Esophagus squamous epithelium (tissue), 5 donors: ENCODE measurements around the gene PKP3. TPM values are rescaled to one million over a fixed set of nuclear protein-coding genes. Genes with fewer than 3 reads are reported as not detected.

Experiments used
- DNase-seq: peaks from one replicate; lab custom pipeline; 2025; lab: John Stamatoyannopoulos, UW
- H3K27ac ChIP-seq, 4 donors: fragments of 200-600 bp; sonication (generic); one replicate each; pipeline ENCODE4 v1.5.1; 2016 to 2019; ENCODE audit warnings: mild to moderate bottlenecking in 1 of 4
- H3K27me3 ChIP-seq, 4 donors: fragments of 200-600 bp; sonication (generic); 1 replicate in 3 of 4; 2 replicates in 1 of 4; pipeline versions ENCODE4 v1.5.1 to v1.6.0; 2017 to 2021; ENCODE audit warnings: antibody characterized with exemption in 1 of 4
- H3K36me3 ChIP-seq, 3 donors: fragments of 200-600 bp; sonication (generic); one replicate each; pipeline ENCODE4 v1.5.1; 2016 to 2019
- H3K4me1 ChIP-seq, 3 donors: fragments of 200-600 bp; sonication (generic); one replicate each; pipeline ENCODE4 v1.5.1; 2017 to 2019
- H3K4me3 ChIP-seq, 4 donors: fragments of 200-600 bp; sonication (generic); 1 replicate in 3 of 4; 2 replicates in 1 of 4; pipeline ENCODE4 v1.5.1; 2016 to 2019; ENCODE audit warnings: mild to moderate bottlenecking in 2 of 4, moderate library complexity in 1 of 4
- H3K9me3 ChIP-seq, 3 donors: fragments of 200-600 bp; sonication (generic); one replicate each; pipeline ENCODE4 v1.5.1; 2016 to 2019
- POLR2A ChIP-seq, 4 donors: fragments of 450-650 bp; IDR thresholded peaks; one replicate each; pipeline ENCODE4 v1.6.1; 2017; ENCODE audit warnings: antibody characterized with exemption in 4 of 4, mild to moderate bottlenecking in 4 of 4, moderate library complexity in 3 of 4
- WGBS, 2 donors: methylation state at CpG; one replicate each; pipeline ENCODE4 v1.1.5; 2018; 5-methylcytosine and 5-hydroxymethylcytosine counted together
- intact Hi-C: fragments of 100-400 bp; cut with DNase I; formaldehyde crosslinking; loops from one replicate; pipeline ENCODE4 v1.15.0; 2022
- total RNA-seq, 4 donors: library from RNA; depleted of rRNA; stranded (reverse); fragments of >200 nt; gene quantifications; one replicate each; pipeline ENCODE4 v1.1.0, GENCODE V29; 2016
- TF ChIP-seq, protein P1 (sequence below), 6 experiments: fragments of 450-650 bp in 4 of 6; fragments of 200-600 bp in 2 of 6; sonication (generic) in 2 of 6; IDR thresholded peaks; one replicate each; pipeline ENCODE4 v1.5.1; 2016 to 2019; ENCODE audit warnings: antibody characterized with exemption in 6 of 6, mild to moderate bottlenecking in 4 of 6, moderate library complexity in 4 of 6
- donor health status: DM: yes; HTN: yes; CAD: no.

Gene PKP3
- total RNA-seq, 4 donors from 2014 or later = 314 to 1,016 (median 520) TPM

- intact Hi-C loops = no loop called here
- H3K27me3 ChIP-seq = peaks cover 6 to 37% (median 13%) of the 10 kb centered on the region in 4 donors
- TF ChIP-seq POLR2A (IDR thresholded peaks at IDR 0.05) = no peak
- TF ChIP-seq, protein P1, sequence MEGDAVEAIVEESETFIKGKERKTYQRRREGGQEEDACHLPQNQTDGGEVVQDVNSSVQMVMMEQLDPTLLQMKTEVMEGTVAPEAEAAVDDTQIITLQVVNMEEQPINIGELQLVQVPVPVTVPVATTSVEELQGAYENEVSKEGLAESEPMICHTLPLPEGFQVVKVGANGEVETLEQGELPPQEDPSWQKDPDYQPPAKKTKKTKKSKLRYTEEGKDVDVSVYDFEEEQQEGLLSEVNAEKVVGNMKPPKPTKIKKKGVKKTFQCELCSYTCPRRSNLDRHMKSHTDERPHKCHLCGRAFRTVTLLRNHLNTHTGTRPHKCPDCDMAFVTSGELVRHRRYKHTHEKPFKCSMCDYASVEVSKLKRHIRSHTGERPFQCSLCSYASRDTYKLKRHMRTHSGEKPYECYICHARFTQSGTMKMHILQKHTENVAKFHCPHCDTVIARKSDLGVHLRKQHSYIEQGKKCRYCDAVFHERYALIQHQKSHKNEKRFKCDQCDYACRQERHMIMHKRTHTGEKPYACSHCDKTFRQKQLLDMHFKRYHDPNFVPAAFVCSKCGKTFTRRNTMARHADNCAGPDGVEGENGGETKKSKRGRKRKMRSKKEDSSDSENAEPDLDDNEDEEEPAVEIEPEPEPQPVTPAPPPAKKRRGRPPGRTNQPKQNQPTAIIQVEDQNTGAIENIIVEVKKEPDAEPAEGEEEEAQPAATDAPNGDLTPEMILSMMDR (IDR thresholded peaks at IDR 0.05) = no peak
- WGBS, 2 donors = 66 to 77% methylated on average over 5 to 13 of the region's 19 CpGs
- no peaks in the 10 kb centered on the region for H3K9me3 ChIP-seq
- no peak for DNase-seq
- H3K36me3 ChIP-seq = no peaks in the 10 kb centered on the region
- H3K27ac ChIP-seq = no peak overlapping the region
- H3K4me1 ChIP-seq = peaks cover 9 to 30% (median 11%) of the 10 kb centered on the region in 3 donors
- no peak overlapping the region for H3K4me3 ChIP-seq
These were observed 22.1 kb upstream of the PKP3 start for GRCh38 chr11:371716-372590.

DNA sequence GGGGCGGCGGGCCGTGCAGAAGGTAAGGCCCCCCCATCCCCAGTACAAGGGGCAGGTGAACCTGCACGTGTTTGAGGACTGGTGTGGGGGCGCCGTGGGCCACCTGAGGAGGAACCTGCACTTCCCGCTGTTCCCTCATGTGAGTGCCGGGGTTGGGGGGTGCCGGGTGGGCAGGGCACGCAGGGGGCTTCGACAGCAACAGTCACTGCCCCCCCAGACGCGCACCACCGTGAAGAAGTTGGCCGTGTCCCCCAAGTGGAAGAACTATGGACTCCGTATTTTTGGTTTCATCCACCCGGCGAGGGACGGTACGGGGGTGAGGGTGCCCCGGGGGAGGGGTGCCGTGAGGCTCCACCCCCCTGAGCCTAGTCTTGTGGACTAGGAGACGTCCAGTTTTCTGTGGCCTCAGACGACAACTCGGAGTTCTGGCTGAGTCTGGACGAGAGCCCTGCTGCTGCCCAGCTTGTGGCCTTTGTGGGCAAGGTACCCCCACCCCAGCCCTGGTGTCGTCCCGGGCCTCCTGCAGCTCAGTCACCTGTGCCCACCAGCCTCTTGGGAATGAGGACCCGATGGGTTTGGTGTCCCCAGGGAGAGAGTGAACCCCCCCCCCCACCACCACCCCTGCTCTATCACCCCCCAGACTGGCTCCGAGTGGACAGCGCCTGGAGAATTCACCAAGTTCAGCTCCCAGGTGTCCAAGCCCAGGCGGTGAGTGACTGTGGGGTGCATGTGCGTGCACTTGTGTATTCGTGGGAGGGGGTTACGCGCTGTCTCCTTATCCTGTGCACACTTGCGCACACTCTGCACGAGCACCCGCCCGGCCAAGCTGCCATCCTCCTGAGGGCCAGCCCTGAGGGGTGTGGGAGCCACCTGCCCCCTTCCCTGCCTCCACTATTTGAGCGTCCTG lies 20.9 kb upstream of the PKP3 start:
- Histone ChIP-seq H3K4me3 (no peak overlapping the region), H3K36me3 (no peaks in the 10 kb centered on the region), H3K4me1 (peaks cover 9 to 25% (median 11%) of the 10 kb centered on the region in 3 donors), H3K27ac (no peak overlapping the region), H3K27me3 (peaks cover 4 to 25% (median 9%) of the 10 kb centered on the region in 4 donors), H3K9me3 (no peaks in the 10 kb centered on the region)
- DNase-seq = no peak
- intact Hi-C loops = no loop called here
- no peak for TF ChIP-seq POLR2A (IDR thresholded peaks at IDR 0.05)
- TF ChIP-seq, protein P1 (IDR thresholded peaks at IDR 0.05) = no peak
- 70 to 88% methylated on average over 5 to 8 of the region's 41 CpGs for WGBS, 2 donors

- 84 to 88% methylated on average over 10 to 11 of the region's 23 CpGs for WGBS, 2 donors
- Histone ChIP-seq H3K4me1 (peaks cover under 1 to 16% (median 4%) of the 10 kb centered on the region in 3 donors), H3K36me3 (no peaks in the 10 kb centered on the region), H3K27me3 (peaks cover 0 to 17% (median 4%) of the 10 kb centered on the region in 4 donors), H3K4me3 (no peak overlapping the region), H3K27ac (no peak overlapping the region), H3K9me3 (no peaks in the 10 kb centered on the region)
- no peak for DNase-seq
- TF ChIP-seq POLR2A (IDR thresholded peaks at IDR 0.05) = no peak
- TF ChIP-seq, protein P1 (IDR thresholded peaks at IDR 0.05) = no peak
- intact Hi-C loops = no loop called here
These were observed 20.1 kb upstream of the PKP3 start for GRCh38 chr11:373716-374551.

DNA sequence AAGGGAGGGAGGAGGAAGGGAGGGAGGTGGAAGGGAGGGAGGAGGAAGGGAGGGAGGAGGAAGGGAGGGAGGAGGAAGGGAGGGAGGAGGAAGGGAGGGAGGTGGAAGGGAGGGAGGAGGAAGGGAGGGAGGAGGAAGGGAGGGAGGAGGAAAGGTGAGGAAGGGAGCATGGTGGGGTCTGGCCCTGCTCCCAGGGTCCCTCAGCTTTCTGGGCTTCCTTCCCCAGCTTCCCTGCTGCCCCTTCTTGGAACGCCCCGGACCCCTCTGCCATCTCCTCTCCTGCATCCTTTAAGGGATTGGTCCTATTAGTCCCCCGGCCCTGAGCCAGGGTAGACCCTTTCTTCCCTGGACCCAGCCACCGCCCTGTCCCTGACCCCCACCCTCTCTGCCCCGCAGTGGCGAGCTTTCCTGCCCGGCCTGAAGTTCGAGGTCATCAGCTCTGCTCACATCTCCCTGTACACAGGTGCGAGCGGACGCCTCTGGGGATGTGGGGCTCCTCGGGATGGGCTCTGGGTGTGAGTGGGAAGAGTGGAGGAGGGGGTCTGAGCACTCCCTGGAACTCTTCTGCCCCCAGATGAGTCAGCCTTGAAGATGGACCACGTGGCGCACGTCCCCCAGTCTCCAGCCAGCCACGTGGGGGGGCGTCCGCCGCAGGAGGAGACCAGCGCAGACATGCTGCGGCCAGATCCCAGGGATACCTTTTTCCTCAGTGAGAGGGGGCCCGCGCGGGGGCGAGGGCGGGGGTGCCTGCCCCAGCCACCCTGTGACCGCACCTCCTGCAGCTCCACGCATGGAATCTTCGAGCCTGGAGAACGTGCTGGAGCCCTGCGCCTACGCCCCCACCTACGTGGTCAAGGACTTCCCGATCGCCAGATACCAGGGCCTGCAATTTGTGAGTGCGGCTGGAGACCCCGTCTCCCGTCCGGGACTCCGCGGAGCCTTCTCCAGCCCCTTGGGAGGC lies 18.7 kb upstream of the PKP3 start:
- Histone ChIP-seq H3K4me3 (no peak overlapping the region), H3K36me3 (peaks cover 0 to 7% (median 0%) of the 10 kb centered on the region in 3 donors), H3K9me3 (no peaks in the 10 kb centered on the region), H3K4me1 (peaks cover 0 to 9% (median under 1%) of the 10 kb centered on the region in 3 donors), H3K27me3 (peaks cover 0 to 10% (median 2%) of the 10 kb centered on the region in 4 donors), H3K27ac (no peak overlapping the region)
- intact Hi-C loops = no loop called here
- TF ChIP-seq POLR2A (IDR thresholded peaks at IDR 0.05) = no peak
- DNase-seq = no peak
- WGBS, 2 donors = 84 to 90% methylated on average over 8 to 19 of the region's 41 CpGs
